ENCODE results near the gene RUSC1.

GRCh38 chr1:155313261-155313660, 7.4 kb upstream of the RUSC1 start:
- TF ChIP-seq, protein P1, sequence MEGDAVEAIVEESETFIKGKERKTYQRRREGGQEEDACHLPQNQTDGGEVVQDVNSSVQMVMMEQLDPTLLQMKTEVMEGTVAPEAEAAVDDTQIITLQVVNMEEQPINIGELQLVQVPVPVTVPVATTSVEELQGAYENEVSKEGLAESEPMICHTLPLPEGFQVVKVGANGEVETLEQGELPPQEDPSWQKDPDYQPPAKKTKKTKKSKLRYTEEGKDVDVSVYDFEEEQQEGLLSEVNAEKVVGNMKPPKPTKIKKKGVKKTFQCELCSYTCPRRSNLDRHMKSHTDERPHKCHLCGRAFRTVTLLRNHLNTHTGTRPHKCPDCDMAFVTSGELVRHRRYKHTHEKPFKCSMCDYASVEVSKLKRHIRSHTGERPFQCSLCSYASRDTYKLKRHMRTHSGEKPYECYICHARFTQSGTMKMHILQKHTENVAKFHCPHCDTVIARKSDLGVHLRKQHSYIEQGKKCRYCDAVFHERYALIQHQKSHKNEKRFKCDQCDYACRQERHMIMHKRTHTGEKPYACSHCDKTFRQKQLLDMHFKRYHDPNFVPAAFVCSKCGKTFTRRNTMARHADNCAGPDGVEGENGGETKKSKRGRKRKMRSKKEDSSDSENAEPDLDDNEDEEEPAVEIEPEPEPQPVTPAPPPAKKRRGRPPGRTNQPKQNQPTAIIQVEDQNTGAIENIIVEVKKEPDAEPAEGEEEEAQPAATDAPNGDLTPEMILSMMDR (IDR thresholded peaks at IDR 0.05 in 2 of 3, conservative IDR thresholded peaks at IDR 0.05 in 1 of 3; ENCODE audit: borderline replicate concordance in 1 of 3, insufficient read depth in 1 of 3, low read depth in 2 of 3, low read length in 2 of 3), result no peak
- TF ChIP-seq POLR2A (IDR thresholded peaks at IDR 0.05; ENCODE audit: borderline replicate concordance, extremely low read depth, insufficient read depth, insufficient read length) (no peak), EZH2 (IDR thresholded peaks at IDR 0.05) (no peak), FOSL1 (IDR thresholded peaks at IDR 0.05; ENCODE audit: low read depth) (no peak), EZH2phosphoT487 (IDR thresholded peaks at IDR 0.05; ENCODE audit: borderline replicate concordance) (no peak), EGR1 (IDR thresholded peaks at IDR 0.05; ENCODE audit: low read depth) (no peak)

Measured in HCT116 (cell line).